ENCODE measurements around the gene MSH2. TPM values are rescaled to one million over a fixed set of nuclear protein-coding genes. Genes with fewer than 3 reads are reported as not detected.
"Not testable (repeated sequence)": the region's sequence is repeated elsewhere in the genome, so short reads cannot be mapped to it uniquely, and the experiment has no call there.

MSH2 gene
- total and polyA plus RNA-seq, 2 donors (not counting 1 experiment from before 2014, with no cell fraction given), result 15.4 to 19.7 TPM

DNA sequence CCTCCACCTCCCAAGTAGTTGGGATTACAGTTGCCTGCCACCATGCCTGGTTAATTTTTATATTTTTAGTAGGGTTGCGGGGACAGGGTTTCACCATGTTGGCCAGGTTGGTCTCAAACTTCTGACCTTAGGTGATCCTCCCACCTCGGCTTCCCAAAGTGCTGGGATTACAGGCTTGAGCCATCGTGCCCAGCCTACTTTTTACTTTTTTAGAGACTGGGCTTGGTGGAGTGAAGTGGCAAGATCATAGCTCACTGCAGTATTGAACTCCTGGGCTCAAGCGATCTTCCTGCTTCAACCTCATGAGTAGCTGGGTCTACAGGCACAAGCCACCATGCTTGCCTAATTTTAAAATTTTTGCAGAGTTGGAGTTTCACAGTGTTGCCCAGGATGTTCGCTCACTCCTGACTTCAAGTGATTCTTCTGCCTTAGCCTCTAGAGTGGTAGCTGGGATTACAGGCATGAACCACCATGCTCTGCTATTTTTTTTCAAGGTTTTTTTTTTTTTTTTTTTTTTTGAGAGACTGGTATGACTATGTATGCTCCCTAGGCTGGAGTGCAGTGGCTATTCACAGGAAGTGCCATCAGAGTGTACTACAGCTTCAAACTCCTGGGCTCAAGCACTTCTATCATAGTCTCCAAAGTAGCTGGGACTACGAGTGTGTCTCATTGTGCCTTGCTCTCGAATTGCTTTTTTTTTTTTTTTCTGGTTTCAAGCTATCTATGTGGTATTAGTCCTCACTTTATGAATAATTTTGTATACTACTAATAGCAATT, 11.9 kb downstream of the MSH2 start:
- Histone ChIP-seq H4K20me1 (ENCODE audit: control insufficient read depth, extremely low read depth, insufficient read depth, low read length) (no peaks in the 10 kb centered on the region), H3K36me3 (ENCODE audit: control insufficient read depth, insufficient read depth, low read length) (no peaks in the 10 kb centered on the region), H3K79me2 (ENCODE audit: control insufficient read depth, insufficient read depth, low read length) (no peaks in the 10 kb centered on the region), H3K4me2 (ENCODE audit: extremely low read depth, insufficient read depth, low read length) (no peak overlapping the region), H3K4me1 (ENCODE audit: control insufficient read depth, extremely low read depth, insufficient read depth, low read length) (no peaks in the 10 kb centered on the region), H3K27me3 (ENCODE audit: control insufficient read depth, insufficient read depth, low read length) (no peaks in the 10 kb centered on the region), H3K9me3 (ENCODE audit: control insufficient read depth, insufficient read depth, low read depth, low read length) (no peaks in the 10 kb centered on the region), H3K27ac (ENCODE audit: insufficient read depth, low read length) (no peak overlapping the region), H3K4me3 (replicated peaks in 1 of 4; ENCODE audit: control extremely low read depth in 1 of 4, insufficient read depth in 1 of 4, low read depth in 3 of 4, low read length in 4 of 4) (no peak overlapping the region), H2AFZ (ENCODE audit: low read length) (no peak overlapping the region), H3K9ac (ENCODE audit: insufficient read depth, low read length) (no peak overlapping the region)
- DNase-seq (ENCODE audit: low read depth in 2 of 2), result no peak
- TF ChIP-seq EZH2 (IDR thresholded peaks at IDR 0.05; ENCODE audit: low read length, missing control alignments), result no peak
- TF ChIP-seq, protein P1, sequence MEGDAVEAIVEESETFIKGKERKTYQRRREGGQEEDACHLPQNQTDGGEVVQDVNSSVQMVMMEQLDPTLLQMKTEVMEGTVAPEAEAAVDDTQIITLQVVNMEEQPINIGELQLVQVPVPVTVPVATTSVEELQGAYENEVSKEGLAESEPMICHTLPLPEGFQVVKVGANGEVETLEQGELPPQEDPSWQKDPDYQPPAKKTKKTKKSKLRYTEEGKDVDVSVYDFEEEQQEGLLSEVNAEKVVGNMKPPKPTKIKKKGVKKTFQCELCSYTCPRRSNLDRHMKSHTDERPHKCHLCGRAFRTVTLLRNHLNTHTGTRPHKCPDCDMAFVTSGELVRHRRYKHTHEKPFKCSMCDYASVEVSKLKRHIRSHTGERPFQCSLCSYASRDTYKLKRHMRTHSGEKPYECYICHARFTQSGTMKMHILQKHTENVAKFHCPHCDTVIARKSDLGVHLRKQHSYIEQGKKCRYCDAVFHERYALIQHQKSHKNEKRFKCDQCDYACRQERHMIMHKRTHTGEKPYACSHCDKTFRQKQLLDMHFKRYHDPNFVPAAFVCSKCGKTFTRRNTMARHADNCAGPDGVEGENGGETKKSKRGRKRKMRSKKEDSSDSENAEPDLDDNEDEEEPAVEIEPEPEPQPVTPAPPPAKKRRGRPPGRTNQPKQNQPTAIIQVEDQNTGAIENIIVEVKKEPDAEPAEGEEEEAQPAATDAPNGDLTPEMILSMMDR (conservative IDR thresholded peaks at IDR 0.05 in 1 of 2, IDR thresholded peaks at IDR 0.05 in 1 of 2; ENCODE audit: low read depth in 1 of 2, low read length in 2 of 2), result no peak

DNA sequence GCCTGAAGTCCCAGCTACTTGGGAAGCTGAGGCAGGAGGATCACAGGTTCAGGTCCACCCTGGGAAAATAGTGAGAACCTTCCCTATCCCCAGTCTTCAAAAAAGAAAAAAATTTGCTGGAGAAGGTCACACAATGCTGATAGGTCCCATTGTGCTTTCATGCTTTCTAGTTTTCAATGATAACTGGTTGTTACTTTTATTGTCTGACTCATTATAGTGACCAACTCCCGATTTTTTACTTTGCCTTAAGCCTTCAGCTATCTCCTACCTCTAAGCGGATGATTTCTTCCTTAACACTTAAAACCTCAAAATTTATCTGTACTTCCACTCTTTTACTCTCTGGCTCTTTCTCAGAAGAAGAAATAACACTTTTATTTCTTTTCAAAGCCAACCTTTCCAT, 17.3 kb downstream of the MSH2 start:
- Histone ChIP-seq H3K36me3 (ENCODE audit: control insufficient read depth, insufficient read depth, low read length) (no peaks in the 10 kb centered on the region), H2AFZ (ENCODE audit: low read length) (no peak overlapping the region), H3K27ac (ENCODE audit: insufficient read depth, low read length) (no peak overlapping the region), H3K9me3 (ENCODE audit: control insufficient read depth, insufficient read depth, low read depth, low read length) (no peaks in the 10 kb centered on the region), H3K4me3 (replicated peaks in 1 of 4; ENCODE audit: control extremely low read depth in 1 of 4, insufficient read depth in 1 of 4, low read depth in 3 of 4, low read length in 4 of 4) (no peak overlapping the region), H3K4me1 (ENCODE audit: control insufficient read depth, extremely low read depth, insufficient read depth, low read length) (no peaks in the 10 kb centered on the region), H3K79me2 (ENCODE audit: control insufficient read depth, insufficient read depth, low read length) (no peaks in the 10 kb centered on the region), H4K20me1 (ENCODE audit: control insufficient read depth, extremely low read depth, insufficient read depth, low read length) (no peaks in the 10 kb centered on the region), H3K4me2 (ENCODE audit: extremely low read depth, insufficient read depth, low read length) (no peak overlapping the region), H3K9ac (ENCODE audit: insufficient read depth, low read length) (no peak overlapping the region), H3K27me3 (ENCODE audit: control insufficient read depth, insufficient read depth, low read length) (no peaks in the 10 kb centered on the region)
- TF ChIP-seq EZH2 (IDR thresholded peaks at IDR 0.05; ENCODE audit: low read length, missing control alignments), result no peak
- TF ChIP-seq, protein P1 (conservative IDR thresholded peaks at IDR 0.05 in 1 of 2, IDR thresholded peaks at IDR 0.05 in 1 of 2; ENCODE audit: low read depth in 1 of 2, low read length in 2 of 2), result no peak
- no peak for DNase-seq (ENCODE audit: low read depth in 2 of 2)

DNA sequence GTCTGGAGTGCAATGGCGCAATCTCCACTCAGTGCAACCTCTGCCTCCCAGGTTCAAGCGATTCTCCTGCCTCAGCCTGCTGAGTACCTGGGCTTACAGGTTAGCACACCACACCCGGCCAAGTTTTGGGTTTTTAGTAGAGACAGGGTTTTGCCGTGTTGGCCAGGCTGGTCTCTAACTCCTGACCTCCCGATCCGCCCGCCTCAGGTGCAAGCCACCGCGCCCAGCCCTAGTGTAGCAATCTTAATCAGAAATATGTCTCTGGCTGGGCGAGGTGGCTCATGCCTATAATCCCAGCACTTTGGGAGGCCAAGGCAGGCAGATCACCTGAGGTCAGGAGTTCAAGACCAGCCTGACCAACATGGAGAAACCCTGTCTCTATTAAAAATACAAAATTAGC, 17.7 kb downstream of the MSH2 start:
- not testable (repeated sequence) for H3K9me3 ChIP-seq (ENCODE audit: control insufficient read depth, insufficient read depth, low read depth, low read length); H3K4me1 ChIP-seq (ENCODE audit: control insufficient read depth, extremely low read depth, insufficient read depth, low read length); H3K27me3 ChIP-seq (ENCODE audit: control insufficient read depth, insufficient read depth, low read length); H3K36me3 ChIP-seq (ENCODE audit: control insufficient read depth, insufficient read depth, low read length); H2AFZ ChIP-seq (ENCODE audit: low read length); H3K4me2 ChIP-seq (ENCODE audit: extremely low read depth, insufficient read depth, low read length); DNase-seq (ENCODE audit: low read depth in 2 of 2); H3K4me3 ChIP-seq (replicated peaks in 1 of 4; ENCODE audit: control extremely low read depth in 1 of 4, insufficient read depth in 1 of 4, low read depth in 3 of 4, low read length in 4 of 4); H3K79me2 ChIP-seq (ENCODE audit: control insufficient read depth, insufficient read depth, low read length); H4K20me1 ChIP-seq (ENCODE audit: control insufficient read depth, extremely low read depth, insufficient read depth, low read length); H3K27ac ChIP-seq (ENCODE audit: insufficient read depth, low read length); H3K9ac ChIP-seq (ENCODE audit: insufficient read depth, low read length)
